Measurements from ENCODE around the gene TXN2.
"Not testable (repeated sequence)": the region's sequence is repeated elsewhere in the genome, so short reads cannot be mapped to it uniquely, and the experiment has no call there.

TXN2 gene

GRCh38 chr22:36424901-36425579 lies 56.4 kb downstream of the TXN2 start:
- no peak for TF ChIP-seq ZFX (IDR thresholded peaks at IDR 0.05; ENCODE audit: borderline replicate concordance)
- TF ChIP-seq, protein P1, sequence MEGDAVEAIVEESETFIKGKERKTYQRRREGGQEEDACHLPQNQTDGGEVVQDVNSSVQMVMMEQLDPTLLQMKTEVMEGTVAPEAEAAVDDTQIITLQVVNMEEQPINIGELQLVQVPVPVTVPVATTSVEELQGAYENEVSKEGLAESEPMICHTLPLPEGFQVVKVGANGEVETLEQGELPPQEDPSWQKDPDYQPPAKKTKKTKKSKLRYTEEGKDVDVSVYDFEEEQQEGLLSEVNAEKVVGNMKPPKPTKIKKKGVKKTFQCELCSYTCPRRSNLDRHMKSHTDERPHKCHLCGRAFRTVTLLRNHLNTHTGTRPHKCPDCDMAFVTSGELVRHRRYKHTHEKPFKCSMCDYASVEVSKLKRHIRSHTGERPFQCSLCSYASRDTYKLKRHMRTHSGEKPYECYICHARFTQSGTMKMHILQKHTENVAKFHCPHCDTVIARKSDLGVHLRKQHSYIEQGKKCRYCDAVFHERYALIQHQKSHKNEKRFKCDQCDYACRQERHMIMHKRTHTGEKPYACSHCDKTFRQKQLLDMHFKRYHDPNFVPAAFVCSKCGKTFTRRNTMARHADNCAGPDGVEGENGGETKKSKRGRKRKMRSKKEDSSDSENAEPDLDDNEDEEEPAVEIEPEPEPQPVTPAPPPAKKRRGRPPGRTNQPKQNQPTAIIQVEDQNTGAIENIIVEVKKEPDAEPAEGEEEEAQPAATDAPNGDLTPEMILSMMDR (IDR thresholded peaks at IDR 0.05) = no peak
- H3K27ac ChIP-seq = no peak overlapping the region

DNA sequence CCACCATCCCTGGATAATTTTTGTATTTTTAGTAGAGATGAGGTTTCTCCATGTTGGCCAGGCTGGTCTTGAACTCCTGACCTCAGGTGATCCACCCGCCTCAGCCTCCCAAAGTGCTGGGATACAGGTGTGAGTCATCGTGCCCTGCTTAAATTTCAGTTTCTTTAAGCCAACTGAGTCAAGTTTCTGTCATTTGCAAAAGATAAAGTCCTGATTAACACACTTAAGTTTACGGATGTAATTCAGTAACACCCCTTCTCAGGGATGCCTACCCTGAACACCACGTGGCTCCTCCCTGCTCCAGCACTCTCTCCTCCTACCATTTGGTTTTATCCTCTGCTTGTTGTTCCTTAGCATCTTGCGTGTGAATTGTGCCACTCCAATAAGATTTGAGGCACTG lies 57.0 kb downstream of the TXN2 start:
- not testable (repeated sequence) for H3K27ac ChIP-seq

- no peak overlapping the region for H3K27ac ChIP-seq
- TF ChIP-seq ZFX (IDR thresholded peaks at IDR 0.05; ENCODE audit: borderline replicate concordance) = no peak
- TF ChIP-seq, protein P1 (IDR thresholded peaks at IDR 0.05) = no peak
These were observed 57.7 kb downstream of the TXN2 start for GRCh38 chr22:36423461-36424404.

GRCh38 chr22:36422287-36423014 lies 59.0 kb downstream of the TXN2 start:
- H3K27ac ChIP-seq = no peak overlapping the region
- TF ChIP-seq, protein P1 (IDR thresholded peaks at IDR 0.05) = no peak

DNA sequence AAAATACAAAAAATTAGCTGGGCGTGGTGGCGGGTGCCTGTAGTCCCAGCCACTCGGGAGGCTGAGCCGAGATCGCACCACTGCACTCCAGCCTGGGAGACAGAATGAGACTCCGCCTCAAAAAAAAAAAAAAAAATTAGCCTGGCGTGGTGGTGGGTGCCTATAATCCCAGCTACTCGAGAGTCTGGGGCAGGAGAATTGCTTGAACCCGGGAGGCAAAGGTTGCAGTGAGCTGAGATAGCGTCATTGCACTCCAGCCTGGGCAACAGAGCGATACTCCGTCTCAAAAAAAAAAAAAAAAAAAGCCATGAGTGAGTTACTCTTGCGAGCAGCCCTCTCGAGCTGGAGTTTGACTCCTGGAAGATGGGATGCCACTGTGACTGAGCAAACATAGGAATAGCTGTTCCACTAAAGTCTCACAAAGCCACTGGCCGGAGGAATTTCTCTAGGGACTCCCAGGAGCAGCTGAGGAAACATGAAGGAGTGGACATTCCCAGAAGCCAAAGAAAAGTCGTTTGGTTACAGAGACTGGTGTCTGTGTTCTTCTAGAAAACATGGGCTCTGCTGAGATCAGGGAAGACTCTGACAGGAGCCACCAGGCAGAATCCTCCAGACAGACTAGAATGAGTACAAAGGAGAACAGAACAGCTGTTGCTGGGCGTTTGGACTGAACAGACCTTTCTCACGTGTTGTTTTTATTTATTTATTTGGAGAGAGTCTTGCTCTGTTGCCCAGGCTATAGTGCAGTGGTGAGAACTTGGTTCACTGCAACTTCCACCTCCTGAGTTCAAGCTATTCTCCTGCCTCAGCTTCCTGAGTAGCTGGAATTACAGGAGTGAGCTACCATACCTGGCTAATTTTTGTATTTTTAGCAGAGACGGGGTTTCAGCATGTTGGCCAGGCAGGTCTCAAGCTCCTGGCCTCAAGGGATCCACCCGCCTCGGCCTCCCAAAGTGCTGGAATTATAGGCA lies 61.2 kb downstream of the TXN2 start:
- H3K27ac ChIP-seq = no peak overlapping the region
- TF ChIP-seq ZFX (IDR thresholded peaks at IDR 0.05; ENCODE audit: borderline replicate concordance) = no peak
- TF ChIP-seq, protein P1 (IDR thresholded peaks at IDR 0.05) = no peak

GRCh38 chr22:36419177-36419911 lies 62.1 kb downstream of the TXN2 start:
- H3K27ac ChIP-seq = no peak overlapping the region
- no peak for TF ChIP-seq ZFX (IDR thresholded peaks at IDR 0.05; ENCODE audit: borderline replicate concordance)
- TF ChIP-seq, protein P1 (IDR thresholded peaks at IDR 0.05) = no peak
